GM19193 (cell line): Measurements from ENCODE around the gene SUPT20HL2.

ENCODE experiments used
- POLR2A ChIP-seq: IDR thresholded peaks from 4 replicates; pipeline ENCODE4 v1.6.1; 2011; ENCODE audit not compliant: insufficient read depth, insufficient read length; ENCODE audit errors: extremely low read depth

Gene SUPT20HL2

DNA sequence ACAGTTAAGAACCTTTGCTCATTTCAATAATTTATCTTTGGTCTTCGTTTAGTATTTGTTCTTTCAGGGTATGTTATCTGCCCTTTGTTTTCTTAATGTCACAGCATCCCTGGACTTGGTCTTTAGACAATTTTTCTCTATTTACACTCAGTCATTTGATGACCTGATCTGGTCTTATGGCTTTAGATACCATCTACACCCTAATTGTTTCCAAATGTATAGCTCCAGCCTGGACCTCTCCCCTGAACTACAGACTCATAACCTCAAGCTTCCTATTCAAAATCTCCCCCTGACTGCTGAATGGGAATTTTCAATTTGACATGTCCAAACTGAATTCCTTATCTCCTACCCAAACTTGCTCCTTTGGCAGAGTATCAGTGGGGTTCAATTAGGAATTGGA, 3.7 kb upstream of the SUPT20HL2 start:
- no peak for TF ChIP-seq POLR2A

DNA sequence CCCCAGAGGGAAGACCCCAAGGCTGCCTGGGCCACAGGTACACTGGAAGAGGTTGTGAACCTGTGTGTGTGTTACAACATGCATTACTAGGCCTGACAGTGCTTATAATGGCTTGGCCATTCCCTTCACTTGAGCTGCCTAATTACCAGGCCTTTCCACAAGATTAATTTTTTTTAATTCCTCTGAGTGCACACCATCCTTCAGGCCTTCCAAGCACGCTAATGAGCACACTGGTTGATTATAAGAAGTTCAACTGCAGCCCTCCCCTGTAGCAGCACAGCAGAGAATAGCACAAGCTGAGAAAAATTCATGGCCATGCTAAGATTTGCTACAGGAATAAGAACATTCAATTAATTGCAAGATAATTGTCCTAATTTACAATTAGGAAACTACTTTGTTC, 2.2 kb upstream of the SUPT20HL2 start:
- no peak for TF ChIP-seq POLR2A

DNA sequence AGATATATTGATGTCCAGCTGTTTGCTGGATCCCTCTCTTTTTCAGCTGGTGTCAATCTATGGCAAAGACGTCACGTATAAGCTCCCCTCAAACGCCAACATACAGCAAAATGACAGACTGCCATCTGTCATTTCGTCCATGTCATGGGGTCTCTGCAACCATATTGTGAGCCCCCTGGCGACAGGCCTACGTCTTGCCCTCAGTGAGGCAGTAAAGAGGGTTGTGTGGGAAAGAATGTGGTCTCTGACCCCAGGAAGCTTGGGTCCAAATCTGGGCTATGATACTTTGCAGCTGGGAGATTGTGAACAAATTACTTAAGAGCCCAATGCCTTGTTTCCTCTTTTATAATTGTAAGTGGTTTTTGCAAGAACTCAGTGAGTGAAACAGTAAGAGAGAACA, 7.4 kb downstream of the SUPT20HL2 start:
- TF ChIP-seq POLR2A = no peak

DNA sequence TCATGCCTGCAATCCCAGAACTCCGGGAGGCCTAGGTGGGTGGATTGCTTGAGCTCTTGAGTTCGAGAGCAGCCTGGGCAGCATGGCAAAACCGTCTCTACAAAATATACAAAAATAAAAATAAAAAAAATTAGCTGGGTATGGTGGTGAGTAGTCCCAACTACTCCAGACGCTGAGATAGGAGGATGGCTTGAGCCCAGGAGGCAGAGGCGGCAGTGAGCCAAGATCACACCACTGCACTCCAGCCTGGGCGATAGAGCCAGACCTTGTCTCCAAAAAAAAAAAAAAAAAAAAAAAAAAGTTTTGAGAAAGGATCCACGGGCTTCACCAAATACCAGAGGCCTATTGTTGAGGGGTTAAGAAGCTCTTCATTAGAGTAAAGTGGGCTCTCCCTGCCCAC, 8.0 kb downstream of the SUPT20HL2 start:
- TF ChIP-seq POLR2A = no peak

DNA sequence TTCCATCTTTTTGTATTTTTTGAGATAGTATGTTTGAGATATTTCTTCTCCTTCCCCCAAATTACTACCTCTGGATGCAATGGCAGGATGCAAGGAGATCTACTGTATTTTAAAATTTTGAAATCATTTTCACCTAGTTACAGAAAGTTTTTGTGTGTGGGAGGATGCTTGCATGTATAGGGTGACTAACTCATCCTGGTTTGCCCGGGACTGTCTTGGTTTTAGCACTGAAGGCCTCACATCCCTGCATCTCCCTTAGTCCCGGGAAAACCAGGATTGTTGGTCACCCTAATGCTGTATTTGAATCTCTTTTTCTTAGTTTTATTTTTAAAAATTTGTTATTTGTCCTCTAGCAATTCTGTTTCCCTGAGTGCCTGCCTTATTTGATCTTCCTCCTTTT, 12.1 kb downstream of the SUPT20HL2 start:
- TF ChIP-seq POLR2A = no peak

DNA sequence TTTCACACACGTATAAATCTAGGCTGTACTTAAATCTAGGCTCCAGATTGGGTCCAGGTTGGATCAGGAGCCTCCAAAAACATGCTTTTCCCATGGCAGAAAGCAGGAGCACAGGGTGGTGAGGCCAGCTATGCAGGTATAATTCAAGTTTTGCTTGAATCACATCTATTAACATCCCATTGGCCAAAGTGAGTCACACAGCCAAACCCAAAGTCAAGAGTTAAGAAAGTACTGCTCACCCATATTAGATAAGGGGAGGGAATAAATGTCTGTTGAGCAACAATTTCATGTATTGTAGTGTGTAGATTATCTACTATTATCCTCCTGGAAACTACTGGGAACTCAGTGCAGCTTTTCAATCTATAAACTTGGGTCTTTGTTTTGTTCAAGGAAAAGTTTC, 12.8 kb downstream of the SUPT20HL2 start:
- TF ChIP-seq POLR2A = no peak

DNA sequence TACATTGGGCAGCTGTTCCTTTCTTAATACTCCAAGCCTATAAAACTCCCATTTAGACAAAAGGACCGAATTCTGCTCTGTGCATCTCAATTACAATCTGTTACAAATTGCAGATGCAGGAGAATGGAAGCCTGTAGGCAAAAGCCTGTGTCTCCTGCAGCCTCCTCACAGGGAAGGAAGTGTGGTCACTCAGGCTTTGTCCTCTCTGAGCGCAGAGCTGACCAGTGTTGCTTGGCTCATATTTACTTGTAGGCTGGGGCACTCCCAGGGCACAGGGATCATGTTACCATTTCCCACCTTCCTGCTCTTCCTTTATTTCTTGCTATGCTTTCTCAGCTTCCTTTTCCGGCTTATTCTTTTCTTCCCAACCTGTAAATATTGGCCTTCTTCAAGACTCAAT, 15.7 kb downstream of the SUPT20HL2 start:
- no peak for TF ChIP-seq POLR2A

DNA sequence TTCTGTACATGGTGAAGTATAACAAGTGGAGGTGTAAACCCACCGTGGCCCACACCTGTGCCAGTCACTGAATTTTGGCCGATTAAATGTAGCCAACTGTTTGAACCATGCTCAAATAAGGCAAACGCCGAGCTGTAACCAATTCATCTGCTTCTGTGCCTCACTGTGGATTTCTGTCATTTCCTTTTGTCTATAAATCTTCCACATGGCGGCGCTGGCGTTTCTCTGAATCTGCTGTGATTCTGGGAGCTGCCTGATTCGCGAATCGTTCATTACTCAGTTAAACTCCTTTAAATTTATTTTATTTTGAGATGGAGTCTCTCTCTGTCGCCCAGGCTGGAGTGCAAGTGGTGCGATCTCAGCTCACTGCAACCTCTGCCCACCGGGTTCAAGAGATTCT, 19.2 kb downstream of the SUPT20HL2 start:
- TF ChIP-seq POLR2A = no peak

DNA sequence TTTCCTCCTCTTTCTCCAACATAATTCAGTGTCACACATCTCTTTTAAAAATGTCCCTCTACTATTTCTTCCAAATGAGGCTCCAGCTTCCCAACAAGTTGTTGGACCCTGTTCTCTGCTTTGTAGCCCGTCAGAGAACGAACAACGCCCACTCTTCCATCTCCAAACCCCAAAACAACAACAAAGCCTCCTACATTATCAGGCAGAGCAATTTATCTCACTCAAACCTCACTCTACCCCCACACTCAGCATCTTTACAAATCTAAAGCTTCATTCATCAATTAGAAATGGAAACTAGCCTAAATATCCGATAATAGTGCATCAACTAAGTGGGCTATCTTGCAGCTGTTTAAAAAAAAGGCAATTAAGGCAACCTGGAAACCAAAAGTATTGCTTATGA, 20.5 kb downstream of the SUPT20HL2 start:
- TF ChIP-seq POLR2A = no peak

DNA sequence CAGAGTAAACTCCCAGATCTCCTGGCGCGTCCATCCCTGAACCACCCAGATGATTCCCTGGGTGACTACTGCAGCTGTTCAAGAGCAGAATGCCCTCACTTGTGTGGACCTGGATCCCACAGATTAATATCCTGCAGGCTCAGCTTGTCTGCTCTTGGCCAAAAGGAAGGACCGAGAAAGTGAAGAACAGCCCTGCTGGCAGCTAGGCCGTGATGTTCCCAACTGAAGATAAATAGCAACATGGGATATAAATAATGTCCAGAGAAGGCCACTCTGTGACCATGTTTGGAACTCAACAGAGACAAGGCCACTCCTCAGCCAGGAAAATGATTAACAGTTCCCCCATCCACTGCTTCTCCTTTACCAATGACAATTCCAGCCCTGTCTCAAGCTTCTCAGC, 21.5 kb downstream of the SUPT20HL2 start:
- no peak for TF ChIP-seq POLR2A

DNA sequence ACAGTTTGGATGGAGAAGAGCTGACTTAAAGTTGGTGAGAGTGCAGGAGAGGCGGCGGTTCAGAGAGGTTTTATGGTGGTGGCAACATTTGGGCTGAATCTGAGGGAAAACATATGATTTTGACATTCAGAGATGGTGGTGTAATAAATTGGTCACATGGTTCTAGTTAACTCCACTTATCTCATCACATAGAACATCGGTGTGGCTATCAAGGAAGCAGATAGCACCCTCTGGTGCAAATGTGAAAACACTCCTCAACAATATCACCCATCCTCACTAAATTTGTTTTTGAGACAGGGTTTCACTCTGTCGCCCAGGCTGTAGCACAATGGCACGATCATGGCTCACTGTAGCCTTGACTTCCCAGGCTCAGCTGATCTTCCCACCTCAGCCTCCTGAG, 28.8 kb downstream of the SUPT20HL2 start:
- TF ChIP-seq POLR2A = no peak

DNA sequence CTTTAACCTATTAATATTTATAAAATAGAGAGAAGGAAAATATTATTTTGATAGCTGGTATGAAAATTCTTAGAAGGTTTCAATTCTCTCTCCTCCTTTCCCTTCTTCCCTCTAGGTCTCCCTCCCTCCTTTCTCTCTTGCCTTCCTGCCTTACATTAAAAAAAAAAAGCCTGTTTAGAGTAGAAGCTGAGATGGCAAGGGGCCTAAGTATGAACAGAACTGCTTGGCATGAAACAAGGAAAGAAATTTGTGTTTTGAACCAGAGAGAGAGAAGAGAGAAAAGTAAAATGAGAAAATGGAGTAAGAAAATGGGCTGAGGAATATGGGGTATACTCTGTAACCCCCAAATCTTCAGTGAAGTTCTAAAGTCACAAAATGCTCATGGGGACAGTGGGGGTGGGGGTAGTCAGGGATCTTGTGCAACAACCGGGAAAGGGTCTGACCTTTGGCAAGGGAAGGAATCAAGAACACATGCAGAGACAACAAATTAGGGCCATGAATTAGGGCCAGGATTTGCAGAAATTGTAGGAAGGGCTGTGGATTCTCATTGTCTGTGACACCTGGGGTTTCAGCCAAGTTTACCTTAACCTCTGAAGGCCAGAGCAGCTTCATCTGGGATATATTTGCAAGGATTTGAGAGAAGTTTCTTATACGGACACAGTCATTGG, 30.6 kb downstream of the SUPT20HL2 start:
- TF ChIP-seq POLR2A = no peak

DNA sequence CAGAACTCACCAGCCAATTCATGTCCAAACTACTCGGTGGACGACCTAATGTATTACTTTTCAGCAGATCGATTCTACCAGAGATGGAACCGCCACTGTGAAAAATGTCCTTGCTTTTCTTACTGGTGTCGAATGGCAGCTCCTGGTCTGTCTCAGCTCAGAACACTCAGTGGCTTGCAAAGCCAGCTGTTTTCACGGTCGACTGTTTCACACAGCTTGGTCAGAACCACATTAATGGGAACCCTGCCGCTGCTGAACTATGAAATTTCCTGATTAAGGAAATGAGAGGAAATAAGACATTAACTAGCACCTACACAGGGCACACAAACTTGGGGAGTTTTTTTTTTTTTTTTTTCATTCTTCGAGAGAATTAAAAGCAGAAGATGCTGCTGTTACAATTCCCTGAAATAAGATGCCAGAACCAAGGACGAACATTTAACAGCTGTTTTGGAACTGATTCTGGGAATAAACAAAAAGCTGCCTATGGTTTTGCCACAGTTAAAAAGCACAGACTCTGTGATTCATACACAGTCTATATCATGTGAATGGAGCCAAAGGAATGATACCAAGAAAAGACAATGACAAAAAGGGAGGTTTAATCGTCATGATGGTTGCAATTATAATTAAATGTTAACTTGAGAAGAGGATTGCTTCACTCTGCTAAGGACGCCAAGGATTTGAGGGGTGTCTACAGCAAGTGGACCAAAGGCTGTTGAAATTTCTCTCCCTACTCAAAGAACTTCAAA, 31.3 kb downstream of the SUPT20HL2 start:
- TF ChIP-seq POLR2A = no peak

DNA sequence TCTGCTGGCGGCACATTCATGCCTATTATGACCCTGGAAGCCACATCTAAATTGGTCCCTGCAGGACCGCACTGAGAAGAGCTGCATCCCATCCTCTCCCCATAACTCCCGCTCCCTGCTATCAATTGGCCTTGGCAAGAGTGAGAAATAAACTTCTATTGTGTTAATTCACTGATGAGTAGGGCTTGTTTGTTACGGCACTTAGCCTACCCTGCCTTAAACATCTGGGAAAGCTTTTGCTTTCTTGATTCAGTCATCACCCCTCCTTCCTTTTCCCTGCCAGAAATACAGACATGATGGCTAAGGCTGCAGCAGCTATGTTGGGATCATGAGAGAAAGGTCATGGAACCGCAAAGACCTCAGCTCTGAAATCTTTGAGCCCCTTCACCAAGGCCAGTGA, 36.5 kb downstream of the SUPT20HL2 start:
- no peak for TF ChIP-seq POLR2A

DNA sequence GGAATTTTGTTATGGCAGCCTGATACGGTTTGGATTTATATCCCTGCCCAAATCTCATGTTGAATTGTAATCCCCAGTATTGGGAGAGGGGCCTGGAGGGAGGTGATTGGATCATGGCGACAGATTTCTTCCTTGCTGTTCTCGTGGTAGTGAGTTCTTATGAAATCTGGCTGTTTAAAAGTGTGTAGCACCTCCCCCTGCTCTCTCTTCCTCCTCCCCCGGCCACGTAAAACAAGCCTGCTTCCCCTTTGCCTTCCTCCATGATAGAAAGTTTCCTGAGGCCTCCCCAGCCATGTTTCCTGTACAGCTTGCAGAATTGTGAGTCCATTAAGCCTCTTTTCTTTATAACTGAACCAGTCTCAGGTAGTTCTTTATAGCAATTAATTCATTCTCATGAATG, 37.9 kb downstream of the SUPT20HL2 start:
- no peak for TF ChIP-seq POLR2A

DNA sequence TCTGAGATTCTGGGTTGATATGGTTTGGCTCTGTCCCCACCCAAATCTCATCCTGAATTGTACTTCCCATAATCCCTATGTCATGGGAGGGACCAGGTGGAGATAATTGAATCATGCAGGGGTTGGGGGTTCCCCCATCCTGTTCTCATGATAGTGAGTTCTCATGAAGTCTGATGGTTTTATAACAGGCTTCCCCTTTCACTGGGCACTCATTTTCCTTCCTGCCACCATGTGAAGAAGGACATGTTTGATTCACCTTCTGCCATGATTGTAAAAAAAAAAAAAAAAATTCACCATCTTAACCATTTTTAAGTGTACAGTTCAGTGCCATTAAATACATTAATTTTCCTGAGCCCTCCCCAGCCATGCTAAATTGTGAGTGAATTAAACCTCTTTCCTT, 42.6 kb downstream of the SUPT20HL2 start:
- TF ChIP-seq POLR2A = no peak

DNA sequence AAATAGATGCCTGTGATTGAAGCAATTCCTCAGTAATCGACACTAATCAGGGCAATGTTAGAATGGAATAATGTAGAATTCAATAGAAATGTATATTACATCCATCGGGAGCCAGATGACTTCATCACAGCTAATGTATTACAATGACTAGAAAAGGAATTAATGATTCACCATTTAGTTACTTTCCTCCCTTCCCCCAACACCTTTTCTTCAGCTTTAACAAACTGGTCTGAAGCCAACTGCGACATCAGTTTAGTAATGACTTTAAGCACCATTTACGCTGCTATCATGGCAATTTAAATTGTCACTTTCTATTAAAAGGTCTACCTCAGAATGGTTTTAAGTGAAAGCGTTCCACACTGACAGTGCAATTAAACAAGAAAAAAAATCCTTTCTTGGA, 45.1 kb downstream of the SUPT20HL2 start:
- TF ChIP-seq POLR2A = no peak

DNA sequence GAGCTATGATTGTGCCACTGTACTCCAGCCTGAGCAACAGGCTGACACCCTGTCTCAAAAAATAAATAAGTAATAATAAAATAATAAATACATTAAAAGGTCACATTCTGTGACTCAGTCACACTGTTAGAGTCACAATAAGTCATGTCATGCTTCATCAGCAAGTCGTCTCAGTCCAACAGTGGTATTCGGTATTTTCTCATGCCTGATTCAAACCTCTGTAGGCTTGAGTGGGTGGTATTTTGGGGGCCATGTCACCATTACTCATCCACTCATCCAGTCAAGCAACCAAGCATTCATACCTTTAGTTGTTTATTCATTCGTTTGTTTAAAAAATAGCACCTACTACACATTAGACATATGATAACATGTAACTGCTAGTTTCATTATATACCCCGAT, 46.9 kb downstream of the SUPT20HL2 start:
- TF ChIP-seq POLR2A = no peak

DNA sequence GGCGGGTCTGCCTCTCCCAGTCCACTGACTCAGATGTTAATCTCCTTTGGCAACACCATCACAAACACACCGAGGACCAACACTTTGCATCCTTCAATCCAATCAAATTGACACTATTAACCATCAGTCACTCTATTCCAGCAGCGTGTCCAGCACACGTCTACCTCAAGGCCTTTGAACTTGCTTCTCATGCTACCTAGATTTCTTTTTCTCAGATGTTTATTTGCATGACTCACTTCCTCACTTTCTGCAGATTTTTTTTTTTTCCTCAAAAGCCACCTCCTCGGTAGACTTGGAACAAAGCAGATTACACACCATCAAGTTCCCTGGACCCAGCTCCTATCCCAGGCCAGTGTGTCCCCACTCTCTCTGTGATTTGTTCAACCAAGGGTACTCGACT, 49.5 kb downstream of the SUPT20HL2 start:
- no peak for TF ChIP-seq POLR2A
